Left renal cortex interstitium (tissue), 4 donors: ENCODE results near the gene QSOX2. TPM values are rescaled to one million over a fixed set of nuclear protein-coding genes. Genes with fewer than 3 reads are reported as not detected.

Experiments used
- DNase-seq, 4 donors: peaks; one replicate each; pipeline ENCODE4 v3.0.0-alpha.2; 2013; ENCODE audit warnings: low read depth in 4 of 4, low spot score in 2 of 4, missing footprints in 1 of 4
- polyA plus RNA-seq, 4 donors: library from polyadenylated mRNA; unstranded; fragments of 120-200 nt; gene quantifications; one replicate each; pipeline ENCODE4 v1.2.1, GENCODE V29; 2013; ENCODE audit not compliant: insufficient read length in 4 of 4

QSOX2 gene
- polyA plus RNA-seq, 4 donors: 15.9 to 22.0 (median 17.0) TPM

GRCh38 chr9:136157477-136158265 lies 87.9 kb downstream of the QSOX2 start:
- no peak for DNase-seq

Other genes starting within 250 kb of the QSOX2 start
- gene NACC2, start 150.5 kb downstream of the QSOX2 start, polyA plus RNA-seq: 1 to 10 TPM; 6.9 to 9.9 (median 9.6) TPM
- gene TMEM250, start 126.9 kb downstream of the QSOX2 start, polyA plus RNA-seq: 10 to 100 TPM; 15.9 to 27.6 (median 20.1) TPM
- gene LHX3, start 40.7 kb downstream of the QSOX2 start, polyA plus RNA-seq: not detected
- gene CCDC187, start 58.3 kb upstream of the QSOX2 start, polyA plus RNA-seq: 1 to 10 TPM; 2.2 to 4.9 (median 2.9) TPM
- gene GPSM1, start 81.7 kb upstream of the QSOX2 start, polyA plus RNA-seq: 10 to 100 TPM; 22.7 to 48.8 (median 42.0) TPM
- gene DNLZ, start 117.9 kb upstream of the QSOX2 start, polyA plus RNA-seq: 10 to 100 TPM in 2 of 4 donors, 1 to 10 TPM in 2; 5.0 to 26.2 (median 9.1) TPM
- gene CARD9, start 127.9 kb upstream of the QSOX2 start, polyA plus RNA-seq: 1 to 10 TPM; 2.0 to 3.0 (median 2.4) TPM
- 10 to 100 TPM; 10.8 to 15.8 (median 13.2) TPM for gene SNAPC4, start 154.4 kb upstream of the QSOX2 start, polyA plus RNA-seq
- gene ENTR1, start 164.8 kb upstream of the QSOX2 start, polyA plus RNA-seq: 10 to 100 TPM; 36.0 to 63.6 (median 50.2) TPM
- gene PMPCA, start 164.8 kb upstream of the QSOX2 start, polyA plus RNA-seq: 10 to 100 TPM; 55.5 to 64.4 (median 62.1) TPM
- gene INPP5E, start 194.0 kb upstream of the QSOX2 start, polyA plus RNA-seq: 10 to 100 TPM; 10.5 to 21.6 (median 15.3) TPM
- 10 to 100 TPM; 51.9 to 68.5 (median 62.4) TPM for gene SEC16A, start 237.2 kb upstream of the QSOX2 start, polyA plus RNA-seq